GM19372 (cell line): ENCODE results near the gene DGUOK.

Source experiments
- ATAC-seq: cut with Tn5 transposase; IDR thresholded peaks from one replicate; pipeline ENCODE4 v1.9.1; 2021; ENCODE audit warnings: mild to moderate bottlenecking, low read depth, moderate library complexity; ENCODE audit not compliant: unreplicated experiment

Gene DGUOK

DNA sequence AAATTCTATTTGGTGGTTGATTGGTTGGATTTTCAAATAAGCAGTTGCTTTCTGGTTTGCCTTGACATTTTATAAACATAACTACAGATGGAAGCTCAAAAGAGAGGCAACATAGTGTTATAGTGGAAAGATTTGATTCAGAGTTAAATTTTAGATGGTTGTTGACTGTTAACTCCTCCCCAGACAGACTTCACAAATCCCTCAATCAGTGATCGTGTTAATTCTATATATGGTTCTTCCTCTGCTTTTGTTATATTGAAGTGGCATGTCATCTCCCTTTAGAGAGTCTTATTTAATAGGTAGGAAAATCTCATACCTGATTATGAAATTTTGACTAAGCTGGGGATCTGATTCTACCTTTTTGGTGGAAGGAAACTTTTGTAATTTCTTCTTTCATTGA is 19.5 kb downstream of the DGUOK start:
- no peak for ATAC-seq

DNA sequence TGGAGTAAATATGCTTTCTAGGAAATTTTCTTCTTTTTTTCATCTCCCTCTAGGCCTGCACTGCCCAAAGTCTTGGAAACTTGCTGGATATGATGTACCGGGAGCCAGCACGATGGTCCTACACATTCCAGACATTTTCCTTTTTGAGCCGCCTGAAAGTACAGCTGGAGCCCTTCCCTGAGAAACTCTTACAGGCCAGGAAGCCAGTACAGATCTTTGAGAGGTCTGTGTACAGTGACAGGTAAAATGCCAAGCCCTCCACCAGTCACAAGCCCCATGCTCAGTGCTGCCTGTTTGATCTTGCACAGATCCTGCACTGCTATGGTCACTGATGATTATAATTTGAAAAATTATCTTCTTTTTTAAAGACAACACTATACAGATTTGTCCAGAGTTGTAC is 20.0 kb downstream of the DGUOK start:
- ATAC-seq, result no peak

DNA sequence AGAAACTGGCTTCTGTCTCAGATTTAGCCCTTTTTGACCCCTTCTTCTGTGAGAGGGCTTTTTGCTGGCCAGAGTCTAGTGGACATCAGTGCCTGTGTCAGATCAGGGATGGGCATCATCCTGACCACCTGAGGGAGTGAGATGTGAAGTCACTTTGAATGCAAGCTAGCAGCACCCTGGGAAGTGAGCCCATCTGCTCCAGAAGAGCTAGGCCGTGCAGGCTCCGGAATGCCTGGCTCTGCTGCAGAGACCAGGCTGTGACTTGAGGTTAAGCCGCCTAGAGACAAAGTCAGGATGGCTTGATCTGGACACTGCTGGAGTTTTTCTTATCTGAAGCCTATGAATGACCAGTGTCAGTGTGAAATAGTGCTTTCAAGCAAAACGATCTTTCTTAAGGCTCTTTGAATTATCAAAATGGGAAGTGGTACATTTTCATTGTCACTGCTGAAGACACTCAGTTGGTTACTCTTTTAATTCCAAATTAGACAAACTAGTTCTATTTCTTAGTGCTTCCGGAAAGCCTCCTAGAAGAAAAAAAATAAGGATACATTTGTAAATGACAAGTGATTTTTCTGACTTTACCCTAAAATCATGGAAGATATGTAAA is 20.8 kb downstream of the DGUOK start:
- ATAC-seq, result no peak

DNA sequence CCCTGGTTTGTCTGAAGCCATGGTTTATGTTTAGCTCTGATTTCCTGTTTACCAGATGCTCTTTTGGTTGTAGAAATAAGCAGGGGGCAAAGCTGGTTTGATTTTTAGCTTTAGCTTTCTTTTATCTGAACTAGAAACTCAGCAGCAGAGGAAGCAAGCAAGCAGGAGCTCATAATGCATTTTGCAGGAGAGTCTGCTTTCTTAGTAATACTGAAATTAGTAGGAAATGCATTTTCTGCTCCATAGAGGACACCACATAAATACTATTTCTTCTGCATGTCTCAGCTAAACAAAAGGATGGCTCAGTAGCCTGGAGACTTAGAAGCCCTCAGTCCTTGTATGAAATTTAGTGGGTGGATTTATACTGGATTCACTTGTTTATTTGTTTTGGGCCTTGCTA is 23.1 kb downstream of the DGUOK start:
- ATAC-seq, result no peak

DNA sequence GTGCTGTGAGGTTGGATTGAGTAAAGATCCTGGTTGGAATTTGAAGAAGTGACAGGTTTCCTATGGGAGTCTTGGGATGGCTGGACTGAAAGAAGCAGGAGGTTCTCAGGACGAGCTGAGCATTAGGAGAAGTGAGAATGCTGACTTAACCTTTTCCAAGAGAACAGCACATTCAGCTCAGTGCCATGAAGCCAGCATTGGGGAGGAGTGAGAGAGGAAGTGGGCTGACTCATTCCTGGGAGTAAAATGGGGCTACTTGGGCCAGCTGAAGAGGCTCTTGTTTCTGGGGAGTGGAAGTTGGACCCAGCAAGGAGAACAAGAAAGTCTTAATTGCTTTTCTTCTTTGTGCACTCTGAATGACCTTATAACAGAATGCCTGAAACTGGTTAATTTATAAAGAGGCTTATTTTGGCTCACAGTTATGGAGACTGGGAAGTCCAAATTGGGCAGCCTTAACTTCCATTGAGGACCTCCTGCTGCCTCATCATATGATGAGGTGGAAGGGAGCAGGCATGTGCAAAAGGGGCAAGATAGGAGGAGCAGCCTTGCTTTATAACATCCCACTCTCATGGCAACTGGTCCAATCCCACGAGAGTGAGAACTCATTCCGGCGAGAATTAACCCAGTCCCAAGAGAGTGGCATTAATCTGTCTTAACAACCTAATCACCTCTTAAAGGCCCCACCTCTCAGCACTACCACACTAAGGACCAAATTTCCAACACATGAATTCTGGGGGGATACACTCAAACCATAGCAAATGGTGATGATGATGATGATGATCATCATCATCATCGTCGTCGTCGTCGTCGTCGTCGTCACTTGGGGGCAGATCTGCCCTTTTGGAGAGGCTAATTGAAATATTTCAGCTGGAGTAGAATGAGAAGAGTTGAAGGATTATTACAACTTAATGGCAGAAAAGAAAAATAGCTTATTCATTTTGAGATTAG is 26.1 kb downstream of the DGUOK start:
- ATAC-seq, result no peak

DNA sequence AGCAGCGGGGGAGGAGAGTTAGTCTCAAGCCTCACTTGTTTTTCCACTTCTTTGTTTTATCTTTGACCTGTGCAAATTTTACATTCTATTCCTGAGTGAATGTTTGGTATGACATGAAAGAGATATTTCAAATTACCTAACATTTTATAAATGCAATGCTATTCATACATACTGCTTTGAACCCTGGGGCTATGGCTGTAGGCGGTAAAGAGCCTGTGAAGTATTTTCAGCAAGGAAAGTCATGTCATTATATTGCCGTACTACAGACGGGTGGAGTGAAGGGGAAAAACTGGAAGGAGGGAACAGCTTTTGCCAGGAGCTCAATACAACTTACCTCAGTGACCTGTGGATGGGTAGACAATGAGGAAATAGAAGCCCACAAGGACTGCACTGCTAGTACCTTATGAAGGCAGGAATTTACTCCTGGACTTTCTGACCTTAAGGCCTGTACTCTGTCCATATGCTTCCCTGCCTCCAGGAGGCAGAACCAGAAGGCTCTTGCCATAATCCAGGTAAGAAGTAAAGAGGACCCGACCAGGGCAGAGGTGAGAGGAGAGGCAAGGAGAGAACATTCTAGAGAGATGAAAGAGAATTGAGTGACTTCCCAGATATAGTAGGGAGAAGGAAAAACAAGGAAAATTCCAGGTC is 29.7 kb downstream of the DGUOK start:
- ATAC-seq, result no peak

DNA sequence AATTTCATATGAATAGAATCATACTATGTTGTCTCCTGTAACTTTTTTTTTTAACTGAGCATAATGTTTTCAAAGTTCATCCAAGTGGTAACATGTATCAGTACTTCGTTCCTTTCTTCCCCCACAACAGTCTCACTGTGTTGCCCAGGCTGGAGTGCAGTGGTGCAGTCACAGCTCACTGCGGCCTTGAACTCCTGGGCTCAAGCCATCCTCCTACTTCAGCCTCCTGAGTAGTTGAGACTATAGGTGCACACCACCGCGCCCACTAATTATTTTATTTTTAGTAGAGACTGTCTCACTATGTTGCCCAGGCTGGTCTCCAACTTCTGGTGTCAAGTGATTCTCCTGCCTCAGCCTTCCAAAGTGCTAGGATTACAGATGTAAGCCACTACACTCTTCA is 34.6 kb downstream of the DGUOK start:
- no peak for ATAC-seq

DNA sequence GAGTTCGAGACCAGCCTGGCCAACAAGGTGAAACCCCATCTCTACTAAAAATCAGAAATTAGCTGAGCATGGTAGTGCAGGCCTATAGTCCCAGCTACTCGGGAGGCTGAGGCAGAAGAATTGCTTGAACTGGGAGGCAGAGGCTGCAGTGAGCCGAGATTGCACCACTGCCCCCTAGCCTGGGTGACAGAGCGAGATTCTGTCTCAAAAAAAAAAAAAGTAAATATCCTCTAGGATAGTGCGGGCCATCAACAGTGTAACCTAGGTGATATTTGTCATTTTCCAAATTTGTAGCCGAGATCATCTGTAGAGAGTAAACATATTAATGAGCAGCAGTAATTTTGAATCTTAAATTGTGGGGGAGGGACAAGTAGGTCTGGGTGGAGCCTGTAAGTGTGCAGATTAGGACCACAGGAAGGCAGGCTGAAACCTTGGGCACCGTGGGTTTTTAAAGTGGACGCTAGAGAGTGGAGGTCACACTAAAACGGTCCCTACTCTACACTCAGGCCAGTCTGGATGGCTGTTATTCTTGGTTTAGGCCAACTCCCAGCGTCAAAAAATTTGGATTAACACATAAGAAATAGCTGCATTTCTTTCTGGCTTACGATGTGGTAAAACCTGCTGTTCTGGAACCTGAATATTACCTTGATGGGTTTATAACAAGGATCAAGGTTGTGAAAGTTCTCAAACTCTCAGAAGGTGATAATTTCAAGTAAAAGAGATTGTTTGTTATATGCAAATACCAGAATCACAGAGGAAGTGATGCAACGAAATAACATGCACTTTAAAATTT is 35.3 kb downstream of the DGUOK start:
- ATAC-seq, result no peak

DNA sequence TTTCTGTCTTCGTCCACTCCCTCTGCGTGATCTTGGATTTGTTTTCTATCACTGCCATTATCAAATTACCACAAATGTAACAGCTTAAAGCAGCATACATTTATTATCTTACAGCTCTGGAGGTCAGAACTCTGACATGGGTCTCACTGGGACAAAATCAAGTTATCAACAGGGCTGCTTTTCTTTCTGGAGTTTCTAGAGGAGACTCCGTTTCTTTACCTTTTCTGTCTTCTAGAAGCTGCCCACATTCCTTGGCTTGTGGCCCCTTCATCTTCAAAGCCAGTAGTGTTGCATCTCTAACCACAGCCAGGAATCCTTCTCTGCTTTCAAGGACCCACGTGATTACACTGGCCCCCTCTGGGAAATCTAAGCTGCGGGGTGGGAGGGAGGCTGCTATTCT is 36.1 kb downstream of the DGUOK start:
- no peak for ATAC-seq

DNA sequence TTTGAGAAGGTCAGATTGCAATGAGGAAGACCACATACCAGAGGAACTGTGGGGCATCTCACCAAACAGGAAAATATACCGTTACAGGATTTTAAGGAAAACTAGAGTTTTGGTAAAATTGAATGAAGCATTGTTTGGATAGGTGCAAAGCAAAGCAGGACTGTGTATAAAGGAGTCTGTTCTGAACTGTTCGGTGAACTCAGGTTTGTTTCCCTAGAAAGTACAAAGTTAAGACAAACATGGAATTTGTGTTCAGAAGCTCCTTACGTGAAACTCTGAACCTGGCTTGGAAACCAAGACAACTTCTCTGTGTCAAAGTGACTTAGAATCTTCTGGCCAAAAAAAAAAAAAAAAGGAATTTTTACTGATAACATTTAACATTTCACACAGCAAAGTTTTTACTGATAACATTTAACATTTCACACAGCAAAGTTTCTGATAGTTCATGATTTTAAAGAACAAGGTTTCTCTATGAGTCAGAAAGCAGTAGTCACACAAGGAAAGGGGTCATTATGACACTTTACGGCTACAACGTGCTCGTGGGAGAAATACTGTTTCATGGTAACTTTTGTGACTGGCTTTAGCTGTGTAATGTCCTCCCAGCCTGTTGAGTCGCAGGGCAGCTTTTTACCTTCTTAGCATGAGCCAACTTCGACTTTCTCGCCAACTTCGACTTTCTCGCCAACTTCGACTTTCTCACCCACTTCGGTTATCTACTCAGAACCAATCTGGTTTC is 36.9 kb downstream of the DGUOK start:
- peak; percentile 51 for ATAC-seq

DNA sequence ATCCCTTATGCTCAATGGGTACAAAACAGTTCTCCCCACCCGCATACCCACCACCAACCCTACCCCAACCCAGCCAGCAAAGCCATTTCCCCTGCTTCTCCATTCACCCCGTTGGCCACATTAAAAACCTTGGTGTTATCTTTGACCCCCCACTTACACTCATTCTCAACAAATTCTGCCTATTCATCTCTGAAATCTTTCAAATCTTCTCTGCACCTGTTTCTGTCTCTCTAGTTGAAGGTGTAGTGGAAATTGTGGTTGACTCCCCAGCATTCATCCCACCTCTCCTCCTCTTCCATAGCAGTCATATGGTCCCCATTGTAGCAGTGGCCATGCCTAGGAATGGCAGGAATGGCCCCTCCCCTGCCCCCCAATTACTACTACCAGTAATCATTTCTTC is 37.5 kb downstream of the DGUOK start:
- ATAC-seq, result peak; percentile 19

DNA sequence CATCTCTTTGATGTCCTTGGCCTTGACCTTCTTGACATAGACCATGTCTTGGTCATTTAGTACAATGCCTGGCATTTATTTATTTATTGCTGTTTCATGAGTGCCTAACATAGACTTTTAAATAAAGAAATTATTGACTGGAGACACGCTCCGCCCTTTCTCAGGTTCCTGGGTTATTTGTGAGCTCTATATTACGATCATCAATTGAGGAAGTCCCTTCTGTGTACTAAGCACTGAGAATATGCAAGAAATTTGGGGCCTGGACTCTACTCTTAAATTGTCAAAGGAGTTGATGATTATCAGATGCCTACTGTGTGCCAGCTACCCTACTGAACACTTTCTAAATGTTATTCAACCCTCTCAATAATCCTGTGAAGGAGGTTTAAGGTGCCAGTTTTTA is 38.4 kb downstream of the DGUOK start:
- ATAC-seq, result no peak

DNA sequence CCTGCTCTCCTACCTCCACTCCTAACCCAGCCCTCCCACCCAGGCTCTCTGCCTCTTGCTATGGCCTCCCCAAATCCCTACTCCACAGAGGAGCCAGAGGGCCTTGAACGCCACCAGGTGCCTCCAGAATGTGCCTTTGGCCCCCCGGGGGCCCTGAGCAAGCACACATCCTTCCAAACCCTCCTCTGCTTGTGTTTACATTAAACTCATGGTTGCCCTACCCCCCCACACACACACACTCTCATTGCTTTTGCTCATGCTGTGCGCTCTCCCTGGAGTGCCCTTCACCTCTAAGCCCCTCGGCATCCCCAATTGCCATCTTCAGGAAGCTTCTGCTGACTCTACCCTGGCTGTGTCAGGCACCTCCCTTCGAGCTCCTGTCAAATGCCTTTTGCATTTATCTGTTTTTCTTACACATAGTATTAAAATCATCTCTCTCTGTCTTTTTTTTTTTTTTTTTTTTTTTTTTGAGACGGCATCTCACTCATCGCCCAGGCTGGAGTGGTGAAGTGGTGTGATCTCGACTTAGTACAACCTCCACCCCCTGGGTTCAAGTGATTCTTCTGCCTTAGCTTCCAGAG is 41.8 kb downstream of the DGUOK start:
- ATAC-seq, result no peak

DNA sequence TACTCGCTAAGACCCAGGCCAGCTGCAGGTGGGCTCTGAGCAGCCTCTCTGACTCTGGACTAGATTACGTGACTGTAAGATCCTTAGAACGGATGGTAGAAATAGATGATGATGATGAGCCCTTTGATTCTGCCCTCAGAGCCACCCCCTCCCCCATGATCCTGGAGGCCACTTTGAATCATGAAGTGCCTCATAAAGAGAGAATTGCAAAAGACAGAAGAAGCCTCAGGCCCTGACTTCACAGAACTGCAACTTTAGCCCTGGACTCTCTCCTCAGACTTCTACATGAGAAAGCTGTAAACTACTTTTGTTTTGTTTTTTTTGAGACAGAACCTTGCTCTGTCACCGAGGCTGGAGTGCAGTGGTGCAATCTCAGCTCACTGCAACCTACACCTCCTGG is 42.7 kb downstream of the DGUOK start:
- ATAC-seq, result no peak

DNA sequence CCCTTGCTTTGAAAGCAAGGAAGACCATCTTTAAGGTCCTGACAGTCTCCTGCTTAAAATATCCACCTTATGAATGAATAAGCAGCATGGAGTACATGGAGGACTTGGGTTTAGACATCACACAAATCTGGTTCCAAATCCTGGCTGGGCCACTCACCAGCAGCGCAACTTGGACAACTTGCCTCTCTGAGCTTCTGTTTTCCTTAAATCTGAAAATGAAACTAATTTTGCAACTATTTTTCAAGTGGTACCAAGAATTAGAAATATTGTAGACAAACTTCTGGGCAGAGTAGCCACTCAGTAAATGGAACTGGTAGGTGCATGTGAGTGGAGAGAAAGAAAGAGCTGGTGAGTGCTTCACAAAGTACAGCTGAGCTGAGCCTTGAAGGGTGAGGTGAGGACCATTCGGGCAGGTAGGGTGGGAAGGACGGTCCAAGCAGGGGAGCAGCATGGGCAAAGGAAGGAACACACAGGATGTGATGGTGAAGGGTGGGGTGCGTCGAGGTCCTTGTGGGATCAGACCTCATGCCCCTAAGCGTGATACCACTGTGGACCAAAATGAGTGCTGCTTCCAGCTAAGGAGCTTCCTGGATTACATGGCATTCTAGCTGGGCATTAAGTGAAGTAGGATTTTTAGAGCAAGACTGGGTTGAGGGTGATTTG is 43.6 kb downstream of the DGUOK start:
- no peak for ATAC-seq

DNA sequence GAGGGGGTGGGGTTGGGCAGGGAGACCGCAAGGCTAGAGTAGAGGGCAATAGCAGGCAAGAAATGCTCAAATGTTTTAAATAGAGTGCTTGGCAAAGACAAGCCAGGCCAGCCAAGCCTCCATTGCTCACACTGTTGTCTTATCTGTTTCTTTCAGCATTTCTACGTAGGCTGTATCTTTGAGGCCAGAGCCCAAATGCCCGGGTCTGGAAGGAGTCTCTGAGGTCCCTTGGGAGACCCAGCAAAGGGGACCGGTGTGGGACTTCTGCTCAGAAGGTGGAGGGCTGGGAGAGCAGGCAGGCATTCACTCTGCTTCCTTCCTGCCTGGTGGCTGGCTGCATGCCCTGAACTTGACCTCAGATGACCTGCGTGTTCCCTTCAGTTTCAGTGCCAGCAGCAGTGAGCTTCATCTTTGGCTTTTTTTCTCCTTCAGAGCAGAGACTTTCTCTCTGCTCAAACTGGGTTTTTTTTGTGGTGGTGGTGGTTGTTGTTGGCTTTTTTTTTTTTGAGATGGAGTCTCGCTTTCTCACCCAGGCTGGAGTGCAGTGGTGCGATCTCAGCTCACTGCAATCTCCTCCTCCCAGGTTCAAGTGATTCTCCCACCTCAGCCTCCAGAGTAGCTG is 44.3 kb downstream of the DGUOK start:
- peak; percentile 77 for ATAC-seq

DNA sequence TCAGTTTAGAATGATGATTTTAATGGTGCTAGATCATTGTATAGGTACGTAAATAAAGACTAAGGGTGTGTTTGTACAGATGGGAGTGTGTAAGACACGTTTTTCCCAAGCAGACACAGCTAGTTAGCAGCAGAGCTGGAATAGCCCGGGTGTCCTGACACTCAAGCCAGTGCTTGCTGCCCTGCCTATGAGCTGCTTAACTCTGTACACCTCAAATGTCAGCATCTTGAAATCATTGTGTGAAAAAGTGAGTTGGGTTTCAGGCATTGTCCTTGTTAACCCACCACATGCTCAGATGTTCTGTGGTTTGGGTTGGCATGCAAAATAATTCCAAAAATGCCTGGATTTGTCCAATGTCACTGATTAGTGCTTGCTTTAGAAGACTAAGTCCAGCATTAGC is 45.0 kb downstream of the DGUOK start:
- no peak for ATAC-seq

DNA sequence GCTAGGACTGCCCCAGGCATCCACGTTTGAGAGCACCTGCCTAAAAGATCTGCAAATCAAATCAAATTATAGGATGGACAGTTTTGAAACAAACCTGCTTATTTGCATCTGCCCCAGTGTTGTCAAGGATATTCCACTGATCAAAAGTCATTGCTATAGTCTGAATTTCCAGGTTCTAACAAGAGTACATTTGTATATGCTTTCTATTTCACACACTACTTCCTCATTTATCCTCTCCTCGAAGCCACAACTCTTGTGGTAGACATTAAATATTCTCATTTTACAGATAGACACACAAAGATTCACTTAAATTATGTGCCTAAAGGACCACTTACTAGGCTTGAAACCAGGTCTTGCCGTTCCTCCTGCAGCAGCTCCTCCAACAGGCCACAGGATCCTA is 46.2 kb downstream of the DGUOK start:
- ATAC-seq, result no peak

DNA sequence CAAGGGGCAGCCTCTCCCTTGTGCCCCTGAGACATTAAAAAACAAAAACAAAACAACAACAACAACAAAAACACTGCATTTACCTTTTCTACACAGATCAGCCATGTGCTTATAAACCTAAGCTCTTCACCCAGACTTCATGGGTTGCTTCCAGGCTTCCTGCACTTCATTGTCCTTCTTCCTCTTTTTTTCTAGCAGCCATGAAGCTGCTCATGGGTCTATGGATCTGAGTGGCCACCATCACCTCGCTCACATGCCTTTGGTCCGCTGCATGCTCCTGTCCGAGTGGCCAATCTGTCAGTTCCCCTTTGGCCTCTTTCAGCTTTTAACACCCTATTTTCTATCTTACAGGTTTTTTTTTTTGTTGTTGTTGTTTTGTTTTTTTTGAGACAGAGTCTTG is 49.1 kb downstream of the DGUOK start:
- ATAC-seq, result no peak
